IPS DF 4.7 (cell line): ENCODE data around the gene ZNF71.
"Not testable (repeated sequence)": the region's sequence is repeated elsewhere in the genome, so short reads cannot be mapped to it uniquely, and the experiment has no call there.

Experiments used
- DNase-seq: peaks from one replicate; pipeline ENCODE4 v3.0.0-alpha.2; 2013; ENCODE audit warnings: low spot score; ENCODE audit errors: extremely low read depth

Gene ZNF71

GRCh38 chr19:56622374-56622773, 27.3 kb downstream of the ZNF71 start:
- DNase-seq, result no peak

- DNase-seq, result no peak
Observed at GRCh38 chr19:56623006-56623405, 27.9 kb downstream of the ZNF71 start.

- no peak for DNase-seq
Observed at GRCh38 chr19:56625708-56626107, 30.6 kb downstream of the ZNF71 start.

GRCh38 chr19:56633021-56633420, 37.9 kb downstream of the ZNF71 start:
- no peak for DNase-seq

DNA sequence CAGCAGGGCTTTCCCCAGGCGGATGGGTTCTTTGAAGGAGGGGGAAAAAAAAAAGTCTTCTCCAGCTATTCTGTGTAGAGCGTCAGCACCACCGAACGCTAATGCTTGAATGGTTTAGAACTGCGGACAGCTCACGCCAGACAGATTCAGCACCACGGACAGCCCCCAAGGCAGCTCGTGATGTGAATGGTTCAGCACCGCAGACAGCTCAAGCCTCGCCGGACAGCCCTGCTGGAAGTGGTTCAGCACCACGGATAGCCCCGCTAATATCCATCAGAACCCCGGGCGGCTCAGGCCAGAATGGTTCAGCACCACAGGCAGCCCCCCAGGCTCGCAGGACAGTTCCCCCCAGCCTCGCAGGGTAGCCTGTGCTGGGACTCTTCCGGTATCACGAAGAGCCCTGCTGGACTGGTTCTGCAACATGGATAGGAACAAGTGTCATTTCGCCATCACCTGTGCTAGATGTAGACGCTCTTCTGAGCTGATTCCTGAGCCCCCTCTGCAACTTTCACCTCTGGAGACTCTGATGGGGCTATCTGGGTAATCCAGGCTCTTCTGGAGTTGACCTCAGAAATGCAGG, 43.0 kb downstream of the ZNF71 start:
- DNase-seq, result peak; percentile 75

DNA sequence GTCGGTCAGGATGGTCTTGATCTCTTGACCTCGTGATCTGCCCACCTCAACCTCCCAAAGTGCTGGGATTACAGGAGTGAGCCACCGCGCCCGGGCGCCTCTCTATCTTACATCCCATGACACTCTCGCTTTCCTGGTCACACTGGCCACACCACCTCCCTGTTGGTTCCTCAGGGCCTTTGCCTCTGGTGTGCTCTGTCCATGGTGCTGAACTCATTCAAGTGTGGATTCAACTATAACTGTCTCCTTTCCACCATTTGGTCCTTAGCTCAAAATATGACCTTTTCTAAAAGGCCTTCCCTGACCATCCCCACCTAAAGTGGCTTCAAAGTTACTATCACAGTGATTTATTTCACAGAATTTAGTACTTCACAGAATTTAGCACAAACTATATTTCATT, 44.1 kb downstream of the ZNF71 start:
- peak; percentile 3 for DNase-seq

DNA sequence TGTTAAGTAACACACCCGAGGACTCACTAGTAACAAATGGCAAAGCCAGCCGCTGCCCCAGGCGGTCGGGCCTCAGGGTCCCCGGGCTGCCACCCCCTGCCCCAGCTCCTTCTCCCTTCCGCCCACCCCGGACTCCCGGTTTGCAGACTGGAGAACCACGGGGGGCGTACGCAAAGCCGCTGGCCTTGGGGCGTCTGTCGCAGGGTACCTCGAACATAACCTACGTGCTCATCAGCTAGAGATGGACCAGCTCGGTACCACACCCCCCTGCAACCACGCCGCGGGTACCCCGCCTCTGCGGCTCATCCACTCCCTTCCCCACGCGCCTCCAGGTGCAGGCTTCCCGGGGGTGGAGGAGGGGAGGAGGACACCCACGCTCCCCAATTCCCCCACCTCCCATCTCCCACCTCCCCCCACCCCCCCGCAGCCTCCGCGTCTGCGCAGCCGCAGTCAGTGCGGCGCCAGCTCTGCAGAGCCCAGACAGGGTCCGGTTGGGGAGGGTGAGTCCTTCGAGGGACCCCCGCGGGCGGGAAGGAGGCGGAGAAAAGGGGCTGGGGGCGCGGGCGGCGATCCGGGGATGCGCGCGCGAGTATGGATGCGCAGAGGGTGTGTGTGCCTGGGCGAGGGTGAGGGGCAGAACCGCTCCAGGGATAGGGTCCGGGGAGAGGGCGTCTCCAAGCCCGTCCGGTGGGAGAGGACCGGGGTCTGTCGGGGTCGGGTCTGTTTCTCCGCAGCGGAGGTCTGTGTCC, 47.8 kb downstream of the ZNF71 start, which contains the start of gene SMIM17:
TSS of gene SMIM17 (plus strand) at position 449 of the 749 bp plus-strand sequence. CDS start 2,509 bp downstream, outside the sequence.
- no peak for DNase-seq

GRCh38 chr19:56643460-56643955, 48.4 kb downstream of the ZNF71 start:
- no peak for DNase-seq

DNA sequence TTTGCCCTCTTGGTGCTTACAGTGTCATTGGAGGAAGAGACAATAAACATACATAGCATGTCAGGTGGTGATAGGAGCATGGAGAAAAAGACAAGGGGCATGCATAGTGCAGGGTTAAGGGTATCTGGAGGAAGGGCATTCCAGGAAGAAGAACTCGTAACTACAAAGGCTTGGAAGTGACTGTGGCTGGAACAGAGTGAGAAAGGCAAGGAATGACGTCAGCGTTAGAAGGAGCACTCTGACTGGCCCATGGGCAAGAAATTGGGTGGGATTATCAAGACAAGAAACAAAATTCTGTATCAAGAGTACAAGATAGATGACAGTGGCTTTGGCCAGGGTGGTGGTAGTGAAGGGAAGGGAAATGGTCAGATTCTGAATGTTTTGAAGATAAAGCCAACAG, 59.0 kb downstream of the ZNF71 start:
- no peak for DNase-seq

DNA sequence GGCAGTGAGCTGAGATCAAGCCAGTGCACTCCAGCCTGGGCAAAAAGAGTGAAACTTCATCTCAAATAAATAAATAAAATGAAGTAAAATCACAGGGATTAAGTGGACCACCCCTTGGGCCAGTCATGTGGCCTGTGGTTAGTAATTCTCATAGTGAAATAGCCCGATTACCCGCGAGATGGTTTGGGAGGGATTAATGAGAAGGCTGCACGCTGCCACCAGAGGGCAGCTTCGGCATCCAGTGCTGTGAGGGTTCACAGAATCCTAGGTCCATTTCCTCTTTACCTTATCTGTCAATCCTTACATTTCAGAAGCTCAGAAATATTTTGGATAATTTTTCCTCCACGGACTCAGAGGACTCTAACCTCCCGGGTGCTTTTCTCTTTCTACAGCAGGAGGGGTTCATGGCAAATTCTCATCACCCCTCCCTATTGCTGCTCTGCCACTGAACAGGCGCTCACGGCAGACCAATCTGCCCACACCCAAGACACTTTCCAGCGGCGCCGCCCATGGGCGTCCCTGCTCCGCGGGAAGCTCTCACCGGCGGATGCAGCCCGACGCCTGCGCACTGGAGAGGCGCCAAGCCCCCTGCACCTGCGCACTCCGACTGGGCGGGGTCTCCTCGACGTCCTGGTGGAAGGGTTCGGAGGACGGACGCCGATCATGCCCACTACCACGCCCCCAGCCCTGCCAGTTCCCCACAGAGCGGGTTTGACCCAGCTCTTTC, 65.4 kb downstream of the ZNF71 start:
- DNase-seq, result no peak

DNA sequence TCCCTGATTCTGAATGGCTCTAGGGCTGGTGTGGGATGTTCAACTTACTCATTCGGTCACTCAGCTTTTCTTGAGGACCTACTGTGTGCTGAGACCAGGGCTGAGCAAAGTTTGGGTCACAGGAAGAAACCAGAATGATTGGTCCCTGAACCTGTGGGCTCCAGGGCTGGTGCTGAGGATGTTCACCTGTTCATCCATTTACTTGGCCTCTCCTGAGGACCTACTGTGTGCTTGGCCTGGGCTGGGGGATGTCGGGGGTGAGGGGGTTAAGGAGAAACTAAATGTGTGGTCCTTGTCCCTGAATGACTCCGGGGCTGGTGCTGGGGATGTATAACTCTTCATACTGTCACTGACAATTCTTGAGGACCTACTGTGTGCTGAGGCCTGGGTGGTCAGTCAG, 66.1 kb downstream of the ZNF71 start:
- no peak for DNase-seq

- no peak for DNase-seq
Observed at GRCh38 chr19:56663931-56664500, 68.9 kb downstream of the ZNF71 start.

- DNase-seq, result no peak
Observed at GRCh38 chr19:56664511-56664910, 69.4 kb downstream of the ZNF71 start.

DNA sequence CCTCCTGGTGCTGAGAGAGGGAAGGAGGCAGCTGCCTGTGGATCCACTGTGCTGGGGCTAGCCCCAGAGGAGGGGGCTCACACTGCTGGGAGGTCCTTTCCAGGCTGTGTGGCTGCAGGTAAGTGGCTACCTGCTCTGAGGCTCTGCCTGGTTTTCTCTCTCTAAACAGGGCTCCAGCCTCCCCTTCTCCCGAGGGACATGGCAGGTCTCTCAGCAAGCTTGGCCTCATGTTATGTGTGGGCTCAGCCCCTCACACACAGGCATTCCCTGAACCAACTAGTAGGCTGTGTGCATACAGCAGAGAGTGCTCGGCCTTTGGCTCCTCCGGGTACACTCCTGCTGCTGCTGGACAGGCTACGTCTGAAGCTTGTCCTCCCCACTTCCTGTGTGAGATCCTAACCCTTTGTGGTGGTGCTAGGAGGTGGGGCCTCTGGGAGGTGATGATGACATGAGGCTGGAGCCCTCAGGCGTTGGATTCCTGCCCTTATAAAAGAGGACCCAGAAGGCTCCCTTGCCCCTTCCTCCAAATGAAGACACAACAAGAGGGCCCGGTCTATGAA, 72.3 kb downstream of the ZNF71 start:
- DNase-seq, result no peak

- DNase-seq, result no peak
Observed at GRCh38 chr19:56668676-56669075, 73.6 kb downstream of the ZNF71 start.

GRCh38 chr19:56670401-56670960, 75.4 kb downstream of the ZNF71 start:
- no peak for DNase-seq

- DNase-seq, result no peak
Observed at GRCh38 chr19:56670961-56671612, 76.0 kb downstream of the ZNF71 start.

- DNase-seq, result peak; percentile 49
Observed at GRCh38 chr19:56671613-56671994, 76.5 kb downstream of the ZNF71 start, which contains the start of gene ZNF835. ZNF835 (minus strand) TSS chr19:56671757; CDS start chr19:56665198, 6,559 bp downstream.

DNA sequence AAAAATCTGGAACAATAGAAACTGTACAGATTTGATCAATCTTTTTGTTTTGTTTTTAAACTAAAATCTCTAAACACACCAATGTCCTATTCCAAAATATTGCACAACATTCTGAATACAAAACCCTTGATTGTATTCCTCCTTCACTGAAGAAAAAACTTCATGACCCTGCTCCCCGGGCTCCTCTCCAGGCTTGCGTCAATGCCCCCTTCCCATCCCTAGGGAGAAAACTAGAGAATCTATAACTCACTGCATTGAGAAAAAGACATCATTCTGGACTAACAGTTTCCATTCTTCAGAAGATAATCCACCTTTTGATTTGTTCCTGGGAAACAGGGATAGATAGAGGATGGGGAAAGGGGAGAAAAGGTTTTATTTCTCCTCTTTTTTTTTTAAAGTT, 77.5 kb downstream of the ZNF71 start:
- DNase-seq, result not testable (repeated sequence)
